MM.1S (cell line): ENCODE results near the gene LYPD3.

Source experiments
- DNase-seq: peaks from one replicate; pipeline ENCODE4 v3.0.0-alpha.2; 2015
- H2AFZ ChIP-seq: fragments of 300-600 bp; sonication (generic); 2 replicates; pipeline ENCODE4 v1.6.0; 2016; ENCODE audit warnings: antibody characterized with exemption, low read length
- H3F3A ChIP-seq: fragments of 300-600 bp; sonication (generic); 2 replicates; pipeline ENCODE4 v1.6.1; 2016; ENCODE audit warnings: mild to moderate bottlenecking, antibody characterized with exemption, low read length, moderate library complexity, mixed read lengths; ENCODE audit not compliant: insufficient read depth
- H3K27ac ChIP-seq: fragments of 300-600 bp; sonication (generic); 2 replicates; pipeline ENCODE4 v1.5.1; 2016; ENCODE audit warnings: mild to moderate bottlenecking, low read length
- H3K27me3 ChIP-seq: fragments of 300-600 bp; sonication (generic); replicated peaks from 2 replicates; pipeline ENCODE4 v1.6.0; 2016; ENCODE audit warnings: low read length; ENCODE audit not compliant: insufficient read depth
- H3K36me3 ChIP-seq: fragments of 300-600 bp; sonication (generic); replicated peaks from 2 replicates; pipeline ENCODE4 v1.6.1; 2016; ENCODE audit warnings: mild to moderate bottlenecking, low read length, mixed read lengths; ENCODE audit not compliant: insufficient read depth
- H3K4me1 ChIP-seq: fragments of 300-600 bp; sonication (generic); 2 replicates; pipeline ENCODE4 v1.6.1; 2016; ENCODE audit warnings: low read length, mixed read lengths
- H3K4me2 ChIP-seq: fragments of 300-600 bp; sonication (generic); 2 replicates; pipeline ENCODE4 v1.6.0; 2016; ENCODE audit warnings: low read depth, low read length
- H3K4me3 ChIP-seq: fragments of 300-600 bp; sonication (generic); 2 replicates; pipeline ENCODE4 v1.5.1; 2016; ENCODE audit warnings: low read length, mixed read lengths
- H3K79me2 ChIP-seq: fragments of 300-600 bp; sonication (generic); 2 replicates; pipeline ENCODE4 v1.6.1; 2016; ENCODE audit warnings: mixed run types, low read length, mixed read lengths
- H3K9ac ChIP-seq: fragments of 300-600 bp; sonication (generic); 2 replicates; pipeline ENCODE4 v1.6.1; 2016; ENCODE audit warnings: low read length, mixed read lengths
- H3K9me2 ChIP-seq: fragments of 300-600 bp; sonication (generic); replicated peaks from 2 replicates; pipeline ENCODE4 v1.6.1; 2016; ENCODE audit warnings: mild to moderate bottlenecking, low read length, mixed read lengths; ENCODE audit not compliant: insufficient read depth
- H3K9me3 ChIP-seq: fragments of 300-600 bp; sonication (generic); replicated peaks from 2 replicates; pipeline ENCODE4 v1.6.1; 2016; ENCODE audit warnings: mild to moderate bottlenecking, low read length, mixed read lengths; ENCODE audit not compliant: insufficient read depth
- H4K20me1 ChIP-seq: fragments of 300-600 bp; sonication (generic); 2 replicates; pipeline ENCODE4 v1.6.1; 2016; ENCODE audit warnings: mild to moderate bottlenecking, low read length, moderate library complexity, mixed read lengths; ENCODE audit not compliant: insufficient read depth
- EZH2 ChIP-seq: fragments of 300-600 bp; sonication (generic); optimal IDR thresholded peaks from 2 replicates; pipeline ENCODE3; 2017; ENCODE audit warnings: low read depth, mild to moderate bottlenecking, antibody characterized with exemption, low read length, mixed read lengths
- EZH2phosphoT487 ChIP-seq: fragments of 300-600 bp; sonication (generic); IDR thresholded peaks from 2 replicates; pipeline ENCODE4 v1.6.1; 2018; ENCODE audit warnings: antibody characterized with exemption, low read length
- TF ChIP-seq, protein P1 (sequence below): fragments of 300-600 bp; sonication (generic); IDR thresholded peaks from 2 replicates; pipeline ENCODE4 v1.5.1; 2016; ENCODE audit warnings: antibody characterized with exemption, low read length, mixed read lengths

LYPD3 gene

DNA sequence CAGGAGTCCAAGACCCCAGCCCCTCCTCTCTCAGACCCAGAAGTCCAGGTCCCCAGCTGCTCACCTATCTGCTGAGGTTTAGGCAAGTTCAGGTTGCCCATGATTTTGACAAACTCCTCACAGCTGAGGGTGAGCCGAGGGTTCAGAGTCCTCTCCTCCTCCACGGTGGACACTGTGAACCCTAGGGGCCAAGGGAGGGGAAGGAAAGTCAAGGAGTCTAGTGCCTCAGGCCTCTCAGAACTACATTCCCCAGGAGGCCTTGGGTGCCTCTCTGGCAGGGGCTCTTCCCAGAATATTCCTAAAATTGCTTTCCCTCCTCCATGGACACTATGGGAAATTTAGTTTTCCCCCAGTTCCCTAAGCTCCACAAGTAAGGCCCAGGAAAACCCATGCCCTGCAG lies 42.5 kb upstream of the LYPD3 start:
- DNase-seq = no peak
- Histone ChIP-seq H3K27ac (no peak overlapping the region), H3K9me2 (no peaks in the 10 kb centered on the region), H2AFZ (no peak overlapping the region), H3F3A (peaks cover 4% of the 10 kb centered on the region; the same call in 1 of the 2 replicates), H3K4me2 (no peak overlapping the region), H3K27me3 (no peaks in the 10 kb centered on the region), H3K9ac (no peak overlapping the region), H3K4me3 (no peak overlapping the region), H3K4me1 (peaks cover 6% of the 10 kb centered on the region), H3K79me2 (no peaks in the 10 kb centered on the region), H3K36me3 (no peaks in the 10 kb centered on the region), H4K20me1 (no peaks in the 10 kb centered on the region), H3K9me3 (no peaks in the 10 kb centered on the region)
- TF ChIP-seq EZH2phosphoT487 (no peak), EZH2 (no peak)
- TF ChIP-seq, protein P1, sequence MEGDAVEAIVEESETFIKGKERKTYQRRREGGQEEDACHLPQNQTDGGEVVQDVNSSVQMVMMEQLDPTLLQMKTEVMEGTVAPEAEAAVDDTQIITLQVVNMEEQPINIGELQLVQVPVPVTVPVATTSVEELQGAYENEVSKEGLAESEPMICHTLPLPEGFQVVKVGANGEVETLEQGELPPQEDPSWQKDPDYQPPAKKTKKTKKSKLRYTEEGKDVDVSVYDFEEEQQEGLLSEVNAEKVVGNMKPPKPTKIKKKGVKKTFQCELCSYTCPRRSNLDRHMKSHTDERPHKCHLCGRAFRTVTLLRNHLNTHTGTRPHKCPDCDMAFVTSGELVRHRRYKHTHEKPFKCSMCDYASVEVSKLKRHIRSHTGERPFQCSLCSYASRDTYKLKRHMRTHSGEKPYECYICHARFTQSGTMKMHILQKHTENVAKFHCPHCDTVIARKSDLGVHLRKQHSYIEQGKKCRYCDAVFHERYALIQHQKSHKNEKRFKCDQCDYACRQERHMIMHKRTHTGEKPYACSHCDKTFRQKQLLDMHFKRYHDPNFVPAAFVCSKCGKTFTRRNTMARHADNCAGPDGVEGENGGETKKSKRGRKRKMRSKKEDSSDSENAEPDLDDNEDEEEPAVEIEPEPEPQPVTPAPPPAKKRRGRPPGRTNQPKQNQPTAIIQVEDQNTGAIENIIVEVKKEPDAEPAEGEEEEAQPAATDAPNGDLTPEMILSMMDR = no peak

DNA sequence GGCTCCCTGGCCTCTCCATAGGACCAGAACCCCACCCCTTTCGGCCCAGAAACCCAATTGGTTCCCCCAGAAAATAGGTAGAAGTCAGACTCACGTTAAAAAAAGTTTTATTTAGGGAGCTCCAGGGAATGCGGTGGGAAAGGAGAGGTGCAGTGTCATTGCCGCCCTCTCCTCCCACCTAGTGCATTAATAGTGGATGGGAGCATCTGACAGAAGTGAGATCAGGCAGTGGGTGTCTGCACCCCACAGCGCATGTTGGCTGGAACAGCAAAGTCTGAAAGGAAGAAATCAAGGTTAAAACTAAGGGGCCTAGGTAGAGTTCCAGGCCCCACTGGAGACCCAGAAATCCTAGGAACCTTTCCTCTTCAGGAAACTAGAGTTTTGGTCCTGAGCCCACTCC lies 41.2 kb upstream of the LYPD3 start:
- Histone ChIP-seq H3K9me3 (no peaks in the 10 kb centered on the region), H4K20me1 (no peaks in the 10 kb centered on the region), H3K79me2 (no peaks in the 10 kb centered on the region), H3F3A (peaks cover 4% of the 10 kb centered on the region; the same call in 1 of the 2 replicates), H2AFZ (no peak overlapping the region), H3K4me3 (no peak overlapping the region), H3K36me3 (no peaks in the 10 kb centered on the region), H3K4me2 (no peak overlapping the region), H3K9ac (no peak overlapping the region), H3K27me3 (no peaks in the 10 kb centered on the region), H3K9me2 (no peaks in the 10 kb centered on the region), H3K27ac (no peak overlapping the region), H3K4me1 (peaks cover 8% of the 10 kb centered on the region)
- no peak for DNase-seq
- TF ChIP-seq EZH2 (no peak), EZH2phosphoT487 (no peak)
- TF ChIP-seq, protein P1 = no peak

DNA sequence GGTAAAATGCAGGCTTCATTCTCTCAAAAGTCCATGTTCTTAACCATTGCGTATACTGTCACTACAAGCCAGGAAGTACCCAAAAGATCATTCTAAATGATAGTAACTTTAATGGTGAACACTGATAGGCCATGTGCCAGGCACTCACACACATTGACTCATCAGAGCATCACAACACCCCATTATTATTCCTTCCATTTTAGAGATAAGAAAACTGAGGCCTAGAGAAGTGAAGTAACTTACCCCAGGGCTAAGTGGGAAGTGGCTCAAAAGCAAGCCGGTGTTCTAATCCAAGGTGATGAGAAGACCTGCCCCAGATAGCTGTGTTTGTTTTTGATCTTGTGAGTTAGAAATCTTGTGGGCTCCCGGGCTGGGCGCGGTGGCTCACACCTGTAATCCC lies 40.5 kb upstream of the LYPD3 start:
- H3K4me1 ChIP-seq = peaks cover 8% of the 10 kb centered on the region

More for the DNA sequence above, 40.5 kb upstream of the LYPD3 start:
- Histone ChIP-seq H3K36me3 (no peaks in the 10 kb centered on the region), H3K9me3 (no peaks in the 10 kb centered on the region), H3K9me2 (no peaks in the 10 kb centered on the region), H4K20me1 (no peaks in the 10 kb centered on the region), H3K9ac (no peak overlapping the region), H3K79me2 (no peaks in the 10 kb centered on the region), H3K27ac (no peak overlapping the region), H3F3A (peaks cover 4% of the 10 kb centered on the region; the same call in 1 of the 2 replicates), H3K4me3 (no peak overlapping the region), H3K4me2 (no peak overlapping the region), H3K27me3 (no peaks in the 10 kb centered on the region), H2AFZ (no peak overlapping the region)
- no peak for DNase-seq
- TF ChIP-seq EZH2phosphoT487 (no peak), EZH2 (no peak)
- TF ChIP-seq, protein P1 = no peak
